Stimulated activated CD4-positive, alpha-beta T cell treated with anti-CD3 and anti-CD28 coated beads, Interleukin-4, amount 100 ng/mL, for 24 hours (primary cell): ENCODE results near the gene SOCS3.

Experiments used
- DNase-seq: peaks from one replicate; pipeline ENCODE4 v3.0.0-alpha.2; 2020

Gene SOCS3

DNA sequence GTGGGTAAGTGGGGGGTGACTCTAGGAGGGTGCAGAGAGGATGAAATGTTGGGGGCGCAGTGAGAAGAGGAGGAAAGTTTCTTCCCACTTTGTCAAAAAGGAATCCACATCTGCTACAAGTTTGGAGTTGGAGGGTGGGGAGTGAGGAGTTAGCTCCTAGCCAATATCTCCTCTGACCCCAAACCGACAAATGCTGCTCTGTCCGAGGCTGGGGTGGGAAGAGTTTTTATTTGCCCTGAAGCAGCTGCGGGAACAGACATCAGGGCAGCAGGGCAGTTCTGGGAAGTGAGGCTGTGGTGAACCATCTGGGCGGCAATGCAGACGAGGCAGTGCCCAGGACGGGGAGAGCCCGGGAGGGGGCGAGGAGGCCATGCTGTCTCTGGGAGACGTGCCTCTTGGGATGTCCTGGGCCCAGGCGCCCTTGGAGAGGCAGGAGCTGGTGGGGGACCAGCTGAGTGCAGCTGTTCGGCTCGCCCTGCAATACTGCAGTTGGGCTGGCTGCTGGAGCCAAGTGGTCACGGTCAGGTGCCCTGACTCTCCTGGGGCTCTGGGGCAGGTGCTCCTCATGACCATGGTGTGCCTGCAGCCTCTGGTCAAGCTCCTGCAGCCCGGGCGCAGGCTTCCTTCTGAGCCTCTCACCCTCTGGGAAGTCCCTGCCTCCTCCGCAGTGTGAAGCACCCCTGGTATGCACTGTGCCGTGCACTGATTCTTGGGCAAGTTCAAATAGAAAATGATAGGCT is 6.4 kb upstream of the SOCS3 start:
- DNase-seq, result no peak

DNA sequence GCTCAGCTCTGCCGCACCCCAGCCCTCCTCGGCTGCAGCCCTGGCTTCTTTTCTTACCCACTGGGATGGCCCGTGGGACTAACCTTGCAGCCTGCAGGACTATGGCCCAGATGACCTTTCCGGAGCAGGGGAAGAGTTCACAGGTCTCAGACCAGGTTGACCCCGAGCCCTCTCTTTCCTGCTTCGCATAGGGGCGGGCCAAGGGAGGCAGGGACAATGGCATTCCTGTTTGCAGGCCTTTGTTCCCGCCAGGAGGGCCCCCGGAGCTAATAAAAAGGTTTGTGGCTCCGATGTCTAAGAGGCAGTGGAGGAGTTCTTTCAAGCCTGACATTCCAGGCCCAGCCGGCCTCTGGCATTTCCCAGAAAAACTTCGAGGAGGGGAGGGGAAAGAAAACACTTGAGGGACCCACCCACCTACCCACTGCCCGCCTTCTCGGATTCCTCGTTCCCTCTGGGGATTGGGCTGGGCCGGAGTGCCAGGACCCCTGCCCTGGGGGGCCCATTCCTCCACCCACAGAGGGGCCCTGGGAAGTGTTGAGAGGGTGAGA is 5.8 kb upstream of the SOCS3 start:
- no peak for DNase-seq

GRCh38 chr17:78364436-78365281 is 4.8 kb upstream of the SOCS3 start:
- no peak for DNase-seq

DNA sequence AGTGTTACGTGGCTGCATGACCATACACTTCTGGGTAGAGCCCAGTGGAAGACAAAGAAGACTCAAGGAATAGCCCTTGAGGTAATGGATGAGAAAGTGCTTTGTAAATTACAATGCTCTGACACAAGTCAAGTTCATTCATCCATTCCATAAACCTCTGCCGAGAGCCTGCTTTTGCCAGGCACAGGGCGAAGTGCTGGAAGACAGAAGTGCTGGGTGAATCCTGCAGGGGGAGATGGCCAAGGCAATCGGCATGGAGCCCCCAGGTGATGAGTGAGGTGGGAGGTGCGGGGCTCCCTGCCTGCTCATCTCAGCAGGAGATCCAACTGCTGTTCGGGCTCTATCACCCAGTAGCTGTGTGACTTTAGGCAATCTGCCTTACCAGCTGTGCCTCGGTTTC is 2.8 kb upstream of the SOCS3 start:
- DNase-seq, result no peak

GRCh38 chr17:78362232-78362631 is 2.4 kb upstream of the SOCS3 start:
- no peak for DNase-seq

- no peak for DNase-seq
Observed at GRCh38 chr17:78361225-78361701, 1.4 kb upstream of the SOCS3 start.

GRCh38 chr17:78360371-78361224 is 721 bp upstream of the SOCS3 start:
- peak; percentile 93 for DNase-seq

DNA sequence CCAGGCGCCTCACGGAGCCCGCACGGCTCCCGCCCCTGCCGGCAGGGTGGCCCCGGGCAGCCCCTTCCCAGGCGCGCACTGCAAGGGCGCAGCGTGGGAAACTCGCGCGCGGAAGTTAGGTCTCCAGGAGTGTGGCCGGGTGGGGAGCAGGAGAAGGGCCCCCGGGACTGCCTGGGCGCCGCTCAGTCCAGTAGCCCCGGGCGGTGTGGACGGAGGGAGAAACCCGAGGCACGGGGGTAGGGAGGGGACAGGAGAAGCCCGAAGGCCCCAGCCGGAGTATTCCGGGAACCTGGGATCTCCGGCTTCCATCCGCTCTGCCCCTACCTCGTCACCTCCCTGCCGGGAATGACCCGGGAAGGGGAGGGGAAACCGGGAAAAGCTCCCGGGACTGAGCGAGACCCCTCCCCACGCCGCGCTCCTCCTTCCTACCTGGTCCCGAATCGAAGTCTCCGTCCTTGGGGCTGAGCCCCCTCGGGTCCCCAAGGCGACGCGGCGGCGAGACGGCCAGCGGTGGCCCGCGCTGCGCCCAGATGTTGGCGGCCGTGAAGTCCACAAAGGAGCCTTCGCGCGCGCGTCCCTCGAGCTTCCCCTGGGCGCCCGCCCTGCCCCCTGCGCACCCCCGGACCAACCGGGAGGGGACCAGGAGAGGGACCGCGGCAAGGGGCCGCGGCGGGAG is 418 bp downstream of the SOCS3 start:
- peak; percentile 37 for DNase-seq

DNA sequence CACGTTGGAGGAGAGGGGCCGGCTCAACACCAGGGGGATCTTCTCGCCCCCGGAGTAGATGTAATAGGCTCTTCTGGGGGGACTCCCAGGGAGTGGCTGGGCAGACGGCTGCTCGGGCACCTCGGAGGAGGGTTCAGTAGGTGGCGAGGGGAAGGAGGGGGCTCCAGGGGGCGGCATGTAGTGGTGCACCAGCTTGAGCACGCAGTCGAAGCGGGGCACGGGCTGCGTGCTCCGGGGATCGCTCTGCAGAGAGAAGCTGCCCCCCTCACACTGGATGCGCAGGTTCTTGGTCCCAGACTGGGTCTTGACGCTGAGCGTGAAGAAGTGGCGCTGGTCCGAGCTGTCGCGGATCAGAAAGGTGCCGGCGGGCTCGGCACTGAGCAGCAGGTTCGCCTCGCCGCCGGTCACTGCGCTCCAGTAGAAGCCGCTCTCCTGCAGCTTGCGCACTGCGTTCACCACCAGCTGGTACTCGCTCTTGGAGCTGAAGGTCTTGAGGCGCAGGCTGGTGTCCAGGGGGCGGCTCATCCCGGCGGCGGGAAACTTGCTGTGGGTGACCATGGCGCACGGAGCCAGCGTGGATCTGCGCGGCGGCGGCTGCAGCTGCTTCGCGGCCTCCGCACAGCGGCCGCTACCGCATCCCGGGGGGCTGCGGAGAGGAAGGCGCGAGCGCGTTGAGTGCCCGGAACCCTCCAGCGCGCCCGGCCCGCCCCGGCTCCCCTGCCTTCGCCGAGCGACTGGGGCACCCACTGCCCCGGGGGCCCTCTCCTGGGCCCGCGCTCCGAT is 1.1 kb downstream of the SOCS3 start:
- no peak for DNase-seq

- no peak for DNase-seq
Observed at GRCh38 chr17:78357672-78358537, 2.0 kb downstream of the SOCS3 start.

DNA sequence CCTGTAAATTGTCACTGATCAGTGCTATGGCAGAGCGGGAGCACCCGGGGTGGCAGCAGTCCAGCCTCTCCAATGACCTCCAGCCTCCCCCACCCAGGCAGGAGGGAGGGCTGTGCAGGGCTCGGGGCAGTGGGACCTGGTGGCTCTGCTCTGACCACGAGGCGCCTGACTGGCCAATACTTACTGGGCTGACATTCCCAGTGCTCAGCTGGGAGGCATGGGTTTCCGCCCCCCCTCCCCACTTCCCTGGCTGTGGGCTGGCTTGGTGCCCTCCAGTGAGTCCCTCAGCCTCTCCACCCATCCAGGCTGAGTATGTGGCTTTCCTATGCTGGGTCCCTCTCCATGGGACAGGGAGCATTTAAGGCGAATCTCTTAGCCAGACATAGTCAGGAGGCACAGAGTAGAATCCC is 2.7 kb downstream of the SOCS3 start:
- no peak for DNase-seq

GRCh38 chr17:78356101-78356713 is 3.7 kb downstream of the SOCS3 start:
- peak; percentile 94 for DNase-seq

DNA sequence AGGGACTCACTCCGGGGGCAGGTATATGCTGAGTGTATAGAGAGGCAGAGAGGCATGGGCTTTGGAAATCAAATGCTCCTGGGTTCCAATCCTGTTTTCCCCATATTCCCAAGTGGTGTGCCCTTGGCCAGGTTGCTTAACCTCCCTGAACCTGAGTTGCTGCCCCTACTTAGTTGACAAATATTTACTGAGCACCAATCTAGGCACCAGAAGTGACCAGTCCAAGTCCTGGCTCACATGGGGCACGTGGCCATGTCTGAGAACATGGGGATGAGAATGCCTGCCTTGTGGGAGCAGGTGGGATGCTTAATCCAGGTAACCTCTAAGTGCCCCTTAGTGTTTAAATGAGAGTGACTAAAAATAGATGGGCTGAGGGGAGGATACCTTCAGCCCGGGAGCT is 4.2 kb downstream of the SOCS3 start:
- no peak for DNase-seq

GRCh38 chr17:78355045-78355641 is 4.7 kb downstream of the SOCS3 start:
- DNase-seq, result peak; percentile 36

DNA sequence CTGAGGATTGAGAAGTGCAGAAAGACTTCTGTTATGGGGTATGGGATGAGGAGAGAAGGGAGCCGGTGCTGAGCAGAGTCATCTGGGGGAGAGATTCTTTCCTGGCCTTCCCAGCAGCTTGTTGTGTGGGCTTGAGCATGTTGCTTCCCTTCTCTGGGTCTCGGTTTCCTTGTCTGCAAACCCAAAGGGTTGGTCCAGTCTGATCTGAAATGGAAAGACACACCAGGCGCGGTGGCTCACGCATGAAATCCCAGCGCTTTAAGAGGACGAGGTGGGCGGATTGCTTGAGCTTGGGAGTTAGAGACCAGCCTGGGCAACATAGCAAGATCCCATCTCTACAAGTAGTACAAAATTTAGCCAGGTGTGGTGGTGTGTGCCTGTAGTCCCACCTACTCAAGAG is 6.0 kb downstream of the SOCS3 start:
- no peak for DNase-seq

DNA sequence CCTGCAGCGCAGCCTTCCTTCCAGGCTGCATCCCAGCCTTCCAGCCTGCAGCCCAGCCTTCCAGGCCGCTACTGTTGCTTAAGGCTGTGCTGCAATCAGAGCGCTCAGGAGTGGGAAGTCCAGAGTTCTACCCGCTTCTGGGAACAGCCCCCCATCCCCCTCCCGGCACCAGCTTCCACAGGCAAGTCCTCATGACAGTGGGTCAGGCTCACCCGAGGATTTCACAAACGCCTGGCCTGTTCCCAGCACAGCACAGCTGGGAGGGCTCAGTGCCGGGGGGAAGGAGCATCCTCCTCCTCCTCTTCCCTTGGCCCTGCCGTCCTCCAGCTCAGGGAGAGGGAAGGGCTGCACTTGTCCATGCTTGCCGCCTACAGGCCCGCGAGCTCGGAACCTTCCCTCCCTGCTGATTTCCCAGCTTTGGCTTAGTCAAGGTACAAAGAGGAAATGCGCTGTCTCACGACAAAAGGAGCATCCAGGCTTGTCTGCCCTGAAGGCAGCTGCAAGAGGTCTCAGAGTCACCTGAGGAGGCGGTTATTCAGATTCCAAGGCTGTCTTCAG is 8.3 kb downstream of the SOCS3 start:
- DNase-seq, result no peak

DNA sequence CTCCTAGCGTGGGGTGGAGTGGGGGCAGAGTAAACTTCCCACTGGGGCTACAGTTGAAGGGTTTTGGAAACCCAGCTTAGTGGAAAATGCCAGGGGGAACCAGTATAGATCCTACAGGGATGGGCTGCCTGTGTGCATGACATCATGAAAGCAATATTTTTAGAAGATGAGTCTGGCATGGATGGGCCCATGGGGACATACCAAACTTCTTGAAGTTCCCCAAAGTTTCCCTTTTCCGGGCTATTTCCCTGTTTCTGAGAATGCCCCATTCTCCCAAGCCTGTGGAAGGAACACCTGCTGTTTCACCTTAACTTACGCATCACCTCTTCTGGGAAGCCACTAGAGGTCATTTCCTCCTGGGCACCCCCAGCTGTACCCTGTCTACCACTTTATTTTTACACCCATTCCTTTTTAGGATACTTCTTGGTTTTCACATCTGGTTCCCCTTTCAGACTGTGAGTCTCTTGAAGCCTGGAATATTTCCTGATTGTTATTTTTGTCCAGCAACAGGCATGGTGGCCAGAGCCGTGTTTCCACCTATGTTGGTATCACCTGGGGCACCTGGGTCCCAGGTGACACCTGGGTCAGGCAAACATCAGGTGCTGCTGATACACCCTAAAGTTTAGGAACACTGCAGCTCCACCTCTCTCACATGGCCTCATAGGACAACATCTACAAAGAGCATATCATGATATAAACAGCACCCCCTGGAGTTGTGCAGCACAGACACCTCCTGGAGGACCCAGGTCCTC is 9.8 kb downstream of the SOCS3 start:
- DNase-seq, result no peak

- DNase-seq, result no peak
Observed at GRCh38 chr17:78348055-78348770, 11.7 kb downstream of the SOCS3 start.
